HL-60 (cell line): ENCODE measurements around the gene STARD10.
A peak's percentile ranks its signal among the peaks of the same experiment; 100 is the strongest.

Source experiments
- CTCF ChIP-seq: IDR thresholded peaks from one replicate; pipeline ENCODE4 v1.5.1; 2011; ENCODE audit warnings: low read length, control low read depth, inconsistent platforms; ENCODE audit not compliant: insufficient read depth
- POLR2AphosphoS5 ChIP-seq: IDR thresholded peaks from 2 replicates; pipeline ENCODE4 v1.6.1; 2012; ENCODE audit warnings: low read depth

GRCh38 chr11:72813740-72814285, 20.0 kb upstream of the STARD10 start:
- TF ChIP-seq CTCF (no peak), POLR2AphosphoS5 (peak; percentile 87)
